Loucy (cell line): ENCODE results near the gene ALPG.

Experiments
- H2AFZ ChIP-seq: fragments of 200-600 bp; sonication (generic); 2 replicates; pipeline ENCODE4 v1.6.0; 2016; ENCODE audit warnings: antibody characterized with exemption, mild to moderate bottlenecking, low read length, moderate library complexity
- H3F3A ChIP-seq: fragments of 200-600 bp; 2 replicates; pipeline ENCODE4 v1.6.0; 2016; ENCODE audit warnings: antibody characterized with exemption, low read depth, mild to moderate bottlenecking
- H3K27me3 ChIP-seq: fragments of 200-600 bp; sonication (generic); 2 replicates; pipeline ENCODE4 v1.6.1; 2014; ENCODE audit warnings: low read length, mild to moderate bottlenecking; ENCODE audit not compliant: insufficient read depth, poor library complexity, severe bottlenecking
- H3K36me3 ChIP-seq: fragments of 200-600 bp; sonication (generic); 2 replicates; pipeline ENCODE4 v1.6.1; 2016; ENCODE audit warnings: low read length; ENCODE audit not compliant: insufficient read depth
- H3K4me1 ChIP-seq: fragments of 200-600 bp; sonication (generic); 2 replicates; pipeline ENCODE4 v1.5.1; 2014; ENCODE audit warnings: low read length, mild to moderate bottlenecking; ENCODE audit not compliant: insufficient read depth, poor library complexity, severe bottlenecking
- H3K4me2 ChIP-seq: fragments of 200-600 bp; sonication (generic); 2 replicates; pipeline ENCODE4 v1.6.0; 2014; ENCODE audit warnings: antibody characterized with exemption, low read length, low read depth, mild to moderate bottlenecking; ENCODE audit not compliant: poor library complexity, severe bottlenecking
- H3K4me3 ChIP-seq: fragments of 200-600 bp; sonication (generic); 2 replicates; pipeline ENCODE4 v1.5.1; 2014; ENCODE audit warnings: low read length, mild to moderate bottlenecking, mixed read lengths; ENCODE audit not compliant: poor library complexity, severe bottlenecking
- H3K79me2 ChIP-seq: fragments of 200-600 bp; sonication (generic); 2 replicates; pipeline ENCODE4 v1.6.1; 2014; ENCODE audit warnings: low read length; ENCODE audit not compliant: insufficient read depth
- H3K9ac ChIP-seq: fragments of 200-600 bp; sonication (generic); 2 replicates; pipeline ENCODE4 v1.6.0; 2014; ENCODE audit warnings: mild to moderate bottlenecking, low read depth, low read length, moderate library complexity; ENCODE audit not compliant: poor library complexity, severe bottlenecking
- H3K9me2 ChIP-seq: fragments of 200-600 bp; sonication (generic); replicated peaks from 2 replicates; pipeline ENCODE4 v1.6.1; 2016; ENCODE audit warnings: low read depth, low read length, mixed read lengths
- H3K9me3 ChIP-seq: fragments of 200-600 bp; sonication (generic); 2 replicates; pipeline ENCODE4 v1.6.1; 2014; ENCODE audit warnings: mild to moderate bottlenecking, antibody characterized with exemption, low read length, low read depth; ENCODE audit not compliant: insufficient read depth
- H4K20me1 ChIP-seq: fragments of 200-600 bp; sonication (generic); 2 replicates; pipeline ENCODE4 v1.6.0; 2014; ENCODE audit warnings: antibody characterized with exemption, low read length, mild to moderate bottlenecking; ENCODE audit not compliant: insufficient read depth, poor library complexity, severe bottlenecking
- EZH2phosphoT487 ChIP-seq: fragments of 200-600 bp; IDR thresholded peaks from 2 replicates; pipeline ENCODE4 v1.6.1; 2018; ENCODE audit warnings: antibody characterized with exemption, mild to moderate bottlenecking, moderate library complexity, borderline replicate concordance
- TF ChIP-seq, protein P1 (sequence below): fragments of 200-600 bp; sonication (generic); conservative IDR thresholded peaks from 2 replicates; pipeline ENCODE4 v1.5.1; 2014; ENCODE audit warnings: mild to moderate bottlenecking, antibody characterized with exemption, low read length

The ALPG gene

DNA sequence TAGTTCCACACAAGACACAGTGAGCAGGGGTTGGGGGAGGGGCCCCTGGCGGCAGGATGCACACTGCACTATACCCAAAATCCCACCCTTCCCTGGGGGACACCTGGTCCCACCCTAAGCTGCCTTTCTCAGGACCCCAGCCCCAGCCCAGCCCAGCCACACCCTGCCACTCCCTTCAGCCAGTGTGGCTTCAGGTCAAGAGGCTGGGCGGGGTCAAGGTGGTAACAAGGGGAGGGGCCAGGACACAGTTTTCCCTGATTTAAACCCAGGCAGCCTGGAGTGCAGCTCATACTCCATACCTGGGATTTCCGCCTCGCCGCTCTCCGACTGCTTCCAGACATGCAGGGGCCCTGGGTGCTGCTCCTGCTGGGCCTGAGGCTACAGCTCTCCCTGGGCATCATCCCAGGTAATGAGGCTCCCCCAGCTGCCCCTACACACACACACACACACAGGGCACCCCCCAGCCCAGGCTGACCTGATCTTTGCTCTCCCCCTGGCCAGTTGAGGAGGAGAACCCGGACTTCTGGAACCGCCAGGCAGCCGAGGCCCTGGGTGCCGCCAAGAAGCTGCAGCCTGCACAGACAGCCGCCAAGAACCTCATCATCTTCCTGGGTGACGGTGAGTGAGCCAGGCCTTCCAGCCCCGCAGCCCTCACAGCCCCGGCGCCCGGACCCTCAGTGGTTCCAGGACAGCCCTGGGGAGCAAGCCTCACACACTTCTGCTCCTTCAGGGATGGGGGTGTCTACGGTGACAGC lies at the start of gene ALPG:
TSS of gene ALPG (plus strand) at position 289 of the 755 bp plus-strand sequence. CDS start at position 340, 51 bp downstream.
- no peaks in the 10 kb centered on the region for H3K36me3 ChIP-seq
- H3K4me1 ChIP-seq, result no peaks in the 10 kb centered on the region
- H2AFZ ChIP-seq, result no peak within 1 kb of the TSS
- no peaks in the 10 kb centered on the region for H3K27me3 ChIP-seq
- no peak within 1 kb of the TSS for H3K4me2 ChIP-seq
- H3K4me3 ChIP-seq, result no peak within 1 kb of the TSS
- H3K9ac ChIP-seq, result no peak within 1 kb of the TSS
- no peaks in the 10 kb centered on the region for H3K9me2 ChIP-seq
- no peaks in the 10 kb centered on the region for H3K9me3 ChIP-seq
- no peaks in the 10 kb centered on the region for H3K79me2 ChIP-seq
- H3F3A ChIP-seq, result no peaks in the 10 kb centered on the region
- no peaks in the 10 kb centered on the region for H4K20me1 ChIP-seq
- no peak for TF ChIP-seq EZH2phosphoT487
- TF ChIP-seq, protein P1, sequence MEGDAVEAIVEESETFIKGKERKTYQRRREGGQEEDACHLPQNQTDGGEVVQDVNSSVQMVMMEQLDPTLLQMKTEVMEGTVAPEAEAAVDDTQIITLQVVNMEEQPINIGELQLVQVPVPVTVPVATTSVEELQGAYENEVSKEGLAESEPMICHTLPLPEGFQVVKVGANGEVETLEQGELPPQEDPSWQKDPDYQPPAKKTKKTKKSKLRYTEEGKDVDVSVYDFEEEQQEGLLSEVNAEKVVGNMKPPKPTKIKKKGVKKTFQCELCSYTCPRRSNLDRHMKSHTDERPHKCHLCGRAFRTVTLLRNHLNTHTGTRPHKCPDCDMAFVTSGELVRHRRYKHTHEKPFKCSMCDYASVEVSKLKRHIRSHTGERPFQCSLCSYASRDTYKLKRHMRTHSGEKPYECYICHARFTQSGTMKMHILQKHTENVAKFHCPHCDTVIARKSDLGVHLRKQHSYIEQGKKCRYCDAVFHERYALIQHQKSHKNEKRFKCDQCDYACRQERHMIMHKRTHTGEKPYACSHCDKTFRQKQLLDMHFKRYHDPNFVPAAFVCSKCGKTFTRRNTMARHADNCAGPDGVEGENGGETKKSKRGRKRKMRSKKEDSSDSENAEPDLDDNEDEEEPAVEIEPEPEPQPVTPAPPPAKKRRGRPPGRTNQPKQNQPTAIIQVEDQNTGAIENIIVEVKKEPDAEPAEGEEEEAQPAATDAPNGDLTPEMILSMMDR, result no peak

DNA sequence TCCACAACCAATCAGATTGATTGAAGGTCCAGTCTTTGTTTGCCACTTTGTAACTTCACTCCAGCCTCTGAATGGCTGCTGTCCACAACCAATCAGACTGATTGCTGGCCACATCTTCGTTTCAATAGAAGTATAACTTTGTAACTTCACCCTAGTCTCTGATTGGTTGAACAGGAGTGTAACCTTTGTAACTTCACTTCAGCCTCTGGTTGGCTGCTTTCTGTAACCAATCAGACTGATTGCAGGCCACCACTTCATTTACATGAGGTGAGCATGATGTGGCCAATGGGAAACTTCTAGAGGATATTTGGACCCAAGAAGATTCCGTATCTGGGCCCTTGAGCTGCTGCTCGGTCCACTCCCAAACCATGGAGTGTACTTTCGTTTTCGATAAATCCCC lies 45.0 kb upstream of the ALPG start:
- Histone ChIP-seq H3K9ac (no peak overlapping the region), H3K36me3 (no peaks in the 10 kb centered on the region), H3K4me1 (peaks cover 34% of the 10 kb centered on the region), H3K9me3 (no peaks in the 10 kb centered on the region), H3K27me3 (no peaks in the 10 kb centered on the region), H3K4me3 (no peak overlapping the region), H3K4me2 (no peak overlapping the region), H3K9me2 (no peaks in the 10 kb centered on the region), H2AFZ (no peak overlapping the region), H3K79me2 (no peaks in the 10 kb centered on the region), H4K20me1 (no peaks in the 10 kb centered on the region), H3F3A (no peaks in the 10 kb centered on the region)
- no peak for TF ChIP-seq EZH2phosphoT487
- TF ChIP-seq, protein P1, result no peak

DNA sequence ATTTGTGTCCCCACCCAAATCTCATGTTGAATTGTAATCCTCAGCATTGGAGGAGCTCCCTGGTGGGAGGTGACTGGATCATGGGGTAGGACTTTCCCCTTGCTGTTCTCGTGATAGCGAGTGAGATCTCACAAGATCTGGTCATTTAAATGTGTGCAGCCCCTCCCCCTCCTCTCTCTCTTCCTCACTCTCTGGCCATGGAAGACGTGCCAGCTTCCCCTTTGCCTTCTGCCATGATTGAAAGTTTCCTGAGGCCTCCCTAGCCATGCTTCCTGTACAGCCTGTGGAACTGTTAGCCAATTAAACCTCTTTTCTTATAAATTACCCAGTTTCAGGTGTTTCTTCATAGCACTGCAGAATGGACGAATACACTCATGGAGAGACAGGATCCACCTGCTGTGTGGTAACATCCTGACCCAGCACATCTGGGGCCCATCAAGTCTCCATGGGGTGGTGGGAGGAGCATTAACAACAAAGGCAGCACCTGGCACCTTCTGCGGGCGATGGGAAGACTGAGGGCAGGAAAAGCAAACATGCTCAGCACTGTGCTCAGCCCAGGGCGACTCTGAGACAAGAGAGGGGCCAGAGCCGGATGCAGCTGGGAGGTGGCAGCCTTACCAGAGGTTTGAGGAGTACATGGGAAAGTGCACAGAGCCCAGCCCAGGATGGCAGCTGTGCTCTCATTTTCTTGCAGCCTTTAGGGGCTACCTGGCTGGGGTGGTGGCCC lies 44.3 kb upstream of the ALPG start:
- Histone ChIP-seq H3F3A (no peaks in the 10 kb centered on the region), H4K20me1 (no peaks in the 10 kb centered on the region), H3K9me2 (no peaks in the 10 kb centered on the region), H3K4me2 (peak overlapping the region; percentile 96), H3K79me2 (no peaks in the 10 kb centered on the region), H3K4me1 (peaks cover 34% of the 10 kb centered on the region), H3K4me3 (no peak overlapping the region), H3K27me3 (no peaks in the 10 kb centered on the region), H3K9ac (peak overlapping the region; percentile 69), H3K36me3 (no peaks in the 10 kb centered on the region), H3K9me3 (no peaks in the 10 kb centered on the region), H2AFZ (no peak overlapping the region)
- TF ChIP-seq, protein P1, result no peak
- TF ChIP-seq EZH2phosphoT487, result no peak
